Gastrocnemius medialis (tissue), 4 donors: ENCODE results near the gene UNC119.

Source experiments
- CTCF ChIP-seq, 5 experiments: fragments of 450-650 bp in 3 of 5; fragments of 200-600 bp in 2 of 5; sonication (generic) in 2 of 5; IDR thresholded peaks in 4 of 5; conservative IDR thresholded peaks in 1 of 5; 1 replicate in 4 of 5; 2 replicates in 1 of 5; pipeline ENCODE4 v1.5.1; 2016 to 2019; ENCODE audit warnings: antibody characterized with exemption in 5 of 5, mild to moderate bottlenecking in 3 of 5, moderate library complexity in 3 of 5
- POLR2A ChIP-seq, 2 donors: fragments of 450-650 bp; IDR thresholded peaks; one replicate each; pipeline ENCODE4 v1.6.1; 2017; ENCODE audit warnings: antibody characterized with exemption in 2 of 2, mild to moderate bottlenecking in 2 of 2, moderate library complexity in 2 of 2

GRCh38 chr17:28592260-28592659, 39.8 kb upstream of the UNC119 start:
- TF ChIP-seq CTCF (IDR thresholded peaks at IDR 0.05 in 4 of 5, conservative IDR thresholded peaks at IDR 0.05 in 1 of 5) (no peak), POLR2A (IDR thresholded peaks at IDR 0.05) (no peak)
